ENCODE results near the gene HHIP. TPM values are rescaled to one million over a fixed set of nuclear protein-coding genes. Genes with fewer than 3 reads are reported as not detected.

HHIP gene
- not detected for total RNA-seq

GRCh38 chr4:144645631-144646522, at the start of gene HHIP:
Gene HHIP, plus strand, starts transcription at chr4:144646156. Its CDS starts 520 bp downstream, at chr4:144646676.
- peak; percentile 34 for DNase-seq
- Mint-ChIP-seq H3K4me1 (peaks cover 18% of the 10 kb centered on the region), H3K27me3 (peaks cover 58% of the 10 kb centered on the region), H3K27ac (no peak within 1 kb of the TSS), H3K36me3 (no peaks in the 10 kb centered on the region), H3K4me3 (peak within 1 kb of the TSS; percentile 85), H3K9me3 (no peaks in the 10 kb centered on the region)
- peak; percentile 37 for ATAC-seq (ENCODE audit: low read depth)
- POLR2A ChIA-PET, result no interaction called here

- H3K4me3 Mint-ChIP-seq, result no peak overlapping the region
- no peaks in the 10 kb centered on the region for H3K9me3 Mint-ChIP-seq
- DNase-seq (no peak), ATAC-seq (ENCODE audit: low read depth) (no peak)
- no peaks in the 10 kb centered on the region for H3K36me3 Mint-ChIP-seq
- no peaks in the 10 kb centered on the region for H3K4me1 Mint-ChIP-seq
- no peaks in the 10 kb centered on the region for H3K27me3 Mint-ChIP-seq
- H3K27ac Mint-ChIP-seq, result no peak overlapping the region
- POLR2A ChIA-PET, result no interaction called here
Observed at GRCh38 chr4:144597171-144597570, 48.8 kb upstream of the HHIP start.

GRCh38 chr4:144599621-144600020, 46.3 kb upstream of the HHIP start:
- no peaks in the 10 kb centered on the region for H3K36me3 Mint-ChIP-seq
- DNase-seq, result no peak
- POLR2A ChIA-PET, result no interaction called here
- H3K27ac Mint-ChIP-seq, result no peak overlapping the region
- H3K9me3 Mint-ChIP-seq, result no peaks in the 10 kb centered on the region
- H3K4me3 Mint-ChIP-seq, result no peak overlapping the region
- no peaks in the 10 kb centered on the region for H3K4me1 Mint-ChIP-seq
- ATAC-seq (ENCODE audit: low read depth), result no peak
- H3K27me3 Mint-ChIP-seq, result no peaks in the 10 kb centered on the region

GRCh38 chr4:144611850-144612249, 34.1 kb upstream of the HHIP start:
- DNase-seq (no peak), ATAC-seq (ENCODE audit: low read depth) (no peak)
- Mint-ChIP-seq H3K4me3 (no peak overlapping the region), H3K27me3 (peaks cover 4% of the 10 kb centered on the region), H3K27ac (no peak overlapping the region), H3K36me3 (no peaks in the 10 kb centered on the region), H3K4me1 (no peaks in the 10 kb centered on the region), H3K9me3 (peaks cover 3% of the 10 kb centered on the region)
- POLR2A ChIA-PET, result no interaction called here

GRCh38 chr4:144614850-144615585, 30.9 kb upstream of the HHIP start:
- no peak for ATAC-seq (ENCODE audit: low read depth)
- peaks cover 3% of the 10 kb centered on the region for H3K9me3 Mint-ChIP-seq
- no peaks in the 10 kb centered on the region for H3K27me3 Mint-ChIP-seq
- no peaks in the 10 kb centered on the region for H3K4me1 Mint-ChIP-seq
- no peak overlapping the region for H3K4me3 Mint-ChIP-seq
- DNase-seq, result no peak
- POLR2A ChIA-PET, result no interaction called here
- H3K36me3 Mint-ChIP-seq, result no peaks in the 10 kb centered on the region
- H3K27ac Mint-ChIP-seq, result no peak overlapping the region

GRCh38 chr4:144621681-144622080, 24.3 kb upstream of the HHIP start:
- Mint-ChIP-seq H3K27ac (no peak overlapping the region), H3K4me1 (no peaks in the 10 kb centered on the region), H3K9me3 (no peaks in the 10 kb centered on the region), H3K27me3 (peaks cover 5% of the 10 kb centered on the region), H3K4me3 (no peak overlapping the region), H3K36me3 (no peaks in the 10 kb centered on the region)
- no peak for ATAC-seq (ENCODE audit: low read depth)
- DNase-seq, result no peak
- POLR2A ChIA-PET, result no interaction called here

- peaks cover 6% of the 10 kb centered on the region for H3K27me3 Mint-ChIP-seq
- ATAC-seq (ENCODE audit: low read depth) (no peak), DNase-seq (no peak)
- no peaks in the 10 kb centered on the region for H3K36me3 Mint-ChIP-seq
- POLR2A ChIA-PET, result no interaction called here
- H3K4me3 Mint-ChIP-seq, result no peak overlapping the region
- no peaks in the 10 kb centered on the region for H3K4me1 Mint-ChIP-seq
- H3K9me3 Mint-ChIP-seq, result no peaks in the 10 kb centered on the region
- no peak overlapping the region for H3K27ac Mint-ChIP-seq
Observed at GRCh38 chr4:144627663-144628076, 18.3 kb upstream of the HHIP start.

GRCh38 chr4:144633215-144633614, 12.7 kb upstream of the HHIP start:
- peaks cover 12% of the 10 kb centered on the region for H3K27me3 Mint-ChIP-seq
- DNase-seq, result no peak
- H3K4me3 Mint-ChIP-seq, result no peak overlapping the region
- H3K36me3 Mint-ChIP-seq, result no peaks in the 10 kb centered on the region
- H3K27ac Mint-ChIP-seq, result no peak overlapping the region
- no peaks in the 10 kb centered on the region for H3K9me3 Mint-ChIP-seq
- POLR2A ChIA-PET, result no interaction called here
- no peaks in the 10 kb centered on the region for H3K4me1 Mint-ChIP-seq
- ATAC-seq (ENCODE audit: low read depth), result no peak

- no peaks in the 10 kb centered on the region for H3K36me3 Mint-ChIP-seq
- DNase-seq (no peak), ATAC-seq (ENCODE audit: low read depth) (no peak)
- H3K27ac Mint-ChIP-seq, result no peak overlapping the region
- POLR2A ChIA-PET, result no interaction called here
- no peaks in the 10 kb centered on the region for H3K9me3 Mint-ChIP-seq
- H3K27me3 Mint-ChIP-seq, result peaks cover 19% of the 10 kb centered on the region
- H3K4me3 Mint-ChIP-seq, result no peak overlapping the region
- no peaks in the 10 kb centered on the region for H3K4me1 Mint-ChIP-seq
Observed at GRCh38 chr4:144634978-144635747, 10.8 kb upstream of the HHIP start.

- DNase-seq (no peak), ATAC-seq (ENCODE audit: low read depth) (no peak)
- Mint-ChIP-seq H3K9me3 (no peaks in the 10 kb centered on the region), H3K36me3 (no peaks in the 10 kb centered on the region), H3K4me3 (no peak overlapping the region), H3K4me1 (peaks cover 18% of the 10 kb centered on the region), H3K27me3 (peaks cover 48% of the 10 kb centered on the region), H3K27ac (no peak overlapping the region)
- POLR2A ChIA-PET, result no interaction called here
Observed at GRCh38 chr4:144644368-144645101, 1.4 kb upstream of the HHIP start.

- ATAC-seq (ENCODE audit: low read depth) (no peak), DNase-seq (no peak)
- Mint-ChIP-seq H3K4me3 (peak overlapping the region; percentile 25), H3K36me3 (no peaks in the 10 kb centered on the region), H3K27me3 (peaks cover 51% of the 10 kb centered on the region), H3K4me1 (peaks cover 18% of the 10 kb centered on the region), H3K27ac (no peak overlapping the region), H3K9me3 (no peaks in the 10 kb centered on the region)
- POLR2A ChIA-PET, result no interaction called here
Observed at GRCh38 chr4:144645102-144645630, 790 bp upstream of the HHIP start.

GRCh38 chr4:144646523-144647094, 653 bp downstream of the HHIP start:
- H3K36me3 Mint-ChIP-seq, result no peaks in the 10 kb centered on the region
- peaks cover 60% of the 10 kb centered on the region for H3K27me3 Mint-ChIP-seq
- no peaks in the 10 kb centered on the region for H3K9me3 Mint-ChIP-seq
- H3K4me3 Mint-ChIP-seq, result peak overlapping the region; percentile 85
- no peak overlapping the region for H3K27ac Mint-ChIP-seq
- DNase-seq (peak; percentile 40), ATAC-seq (ENCODE audit: low read depth) (peak; percentile 51)
- H3K4me1 Mint-ChIP-seq, result peaks cover 18% of the 10 kb centered on the region
- POLR2A ChIA-PET, result no interaction called here

Data from activated naive CD8-positive, alpha-beta T cell treated with anti-CD3 and anti-CD28 coated beads, Interleukin-2, amount 10 ng/mL, durations not matched to agents 7 days and 5 days (primary cell).